Renal cortex interstitium (tissue), 11 donors: ENCODE data around the gene TTC31. TPM values are rescaled to one million over a fixed set of nuclear protein-coding genes. Genes with fewer than 3 reads are reported as not detected.
"Not testable (repeated sequence)": the region's sequence is repeated elsewhere in the genome, so short reads cannot be mapped to it uniquely, and the experiment has no call there.

Experiments used
- DNase-seq, 11 donors: peaks; one replicate each; pipeline ENCODE4 v3.0.0-alpha.2; 2013; ENCODE audit warnings: low read depth in 9 of 11, low spot score in 4 of 11; ENCODE audit errors: extremely low read depth in 1 of 11
- polyA plus RNA-seq, 3 donors: library from polyadenylated mRNA; unstranded; fragments of 120-200 nt; gene quantifications; one replicate each; pipeline ENCODE4 v1.2.1, GENCODE V29; 2013; ENCODE audit not compliant: insufficient read length in 3 of 3

Gene TTC31
- polyA plus RNA-seq, 3 donors = 26.5 to 35.3 (median 30.2) TPM

- DNase-seq = peak; percentile 88 to 95 (median 94)
Observed at GRCh38 chr2:74472086-74472944, 10.6 kb upstream of the TTC31 start, which contains the start of gene MRPL53. MRPL53 (minus strand) TSS chr2:74472680; CDS start chr2:74472660, 20 bp downstream.

DNA sequence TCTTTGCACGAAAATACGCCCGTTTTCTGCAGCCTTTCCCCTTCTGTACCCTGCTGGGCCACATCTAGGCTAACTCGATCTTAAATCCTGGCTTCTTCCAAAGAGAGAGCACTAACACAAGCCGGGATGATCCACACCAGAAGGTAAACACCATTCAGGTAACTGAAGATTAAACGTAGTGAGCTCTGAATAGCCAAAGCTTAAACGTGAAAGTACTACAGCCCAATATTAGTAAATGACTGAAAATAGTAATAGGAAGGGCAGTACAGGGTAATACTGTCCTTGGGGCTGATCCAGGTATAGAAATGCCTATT is 10.0 kb upstream of the TTC31 start:
- no peak for DNase-seq

GRCh38 chr2:74474481-74474880 is 8.4 kb upstream of the TTC31 start:
- DNase-seq = no peak

- DNase-seq = no peak
Observed at GRCh38 chr2:74474899-74475298, 8.0 kb upstream of the TTC31 start.

GRCh38 chr2:74481431-74481830 is 1.4 kb upstream of the TTC31 start:
- DNase-seq = no peak

DNA sequence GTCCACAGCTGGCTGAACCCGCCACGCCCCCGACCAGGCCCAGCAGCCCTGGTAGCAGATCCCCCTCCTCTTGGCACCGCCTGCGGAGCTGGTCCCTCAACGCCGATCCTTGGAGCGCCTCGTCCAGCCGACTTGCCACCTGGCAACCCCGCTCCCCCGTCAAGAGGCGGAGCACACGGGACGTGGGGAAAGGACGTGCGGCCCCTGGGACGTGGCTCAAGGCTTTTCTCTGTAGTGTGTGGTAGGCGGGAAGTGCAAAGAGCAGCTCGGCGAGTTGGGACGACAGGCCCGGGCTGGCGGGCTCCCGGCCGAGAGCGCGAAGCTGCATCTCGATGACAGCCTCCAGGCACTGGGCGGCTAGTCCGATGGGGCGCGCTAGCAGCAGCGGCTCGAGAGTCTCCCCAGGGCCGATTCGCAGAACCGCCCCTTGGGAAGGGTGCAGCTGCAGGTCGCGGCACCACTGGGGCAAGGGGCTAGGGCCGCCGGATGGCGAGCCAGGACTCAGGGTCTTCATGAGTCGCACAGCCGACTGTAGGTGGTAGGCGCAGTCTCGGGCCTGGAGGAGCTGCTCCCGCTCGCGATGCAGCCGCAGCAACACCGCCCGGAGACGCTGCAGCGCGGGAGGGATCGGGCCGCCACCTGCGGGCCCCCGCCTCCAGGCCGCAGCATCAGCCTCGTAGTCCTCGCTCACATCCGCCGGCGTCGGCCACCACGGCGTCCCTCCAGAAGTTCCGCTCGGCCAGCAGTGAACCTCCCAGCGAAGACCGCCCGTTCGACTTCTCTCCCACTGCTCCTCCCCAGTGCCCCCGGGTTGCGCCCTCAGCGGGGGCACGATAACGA is 700 bp upstream of the TTC31 start:
- no peak for DNase-seq

GRCh38 chr2:74483675-74484164 is 839 bp downstream of the TTC31 start:
- not testable (repeated sequence) for DNase-seq

GRCh38 chr2:74486141-74486540 is 3.3 kb downstream of the TTC31 start:
- DNase-seq = no peak

DNA sequence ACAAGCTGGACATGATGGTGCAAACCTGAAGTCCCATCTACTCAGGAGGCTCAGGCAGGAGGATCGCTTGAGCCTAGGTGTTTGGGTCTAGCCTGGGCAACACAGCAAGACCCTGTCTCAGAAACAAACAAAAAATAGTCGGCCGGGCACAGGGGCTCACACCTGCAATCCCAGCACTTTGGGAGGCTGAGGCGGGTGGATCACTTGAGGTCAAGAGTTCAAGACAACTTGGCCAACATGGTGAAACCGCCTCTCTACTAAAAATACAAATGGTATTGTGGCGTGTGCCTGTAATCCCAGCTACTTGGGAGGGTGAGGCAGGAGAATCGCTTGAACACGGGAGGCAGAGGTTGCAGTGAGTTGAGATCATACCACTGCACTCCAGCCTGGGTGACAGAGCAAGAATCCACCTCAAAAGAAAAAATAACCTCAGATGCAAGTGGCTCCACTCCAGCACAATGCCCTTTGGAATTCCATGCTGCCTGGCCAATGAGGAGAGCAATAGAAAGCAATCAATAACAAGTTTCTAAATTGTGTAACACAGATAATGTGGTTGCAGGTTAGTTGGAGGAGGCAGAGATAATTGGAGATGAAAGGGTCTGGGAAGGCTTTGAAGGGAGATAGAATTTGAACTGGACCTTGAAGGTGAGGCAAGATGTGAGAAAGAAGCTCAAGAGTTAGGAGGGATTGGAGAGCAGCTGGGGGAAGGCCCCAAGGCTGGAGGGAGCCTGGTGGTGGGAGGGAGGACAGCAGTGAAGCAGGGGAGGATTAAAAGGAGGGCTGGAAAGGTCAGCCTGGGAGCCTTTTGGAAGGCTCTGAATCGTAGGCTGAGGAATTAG is 6.0 kb downstream of the TTC31 start:
- DNase-seq = no peak

DNA sequence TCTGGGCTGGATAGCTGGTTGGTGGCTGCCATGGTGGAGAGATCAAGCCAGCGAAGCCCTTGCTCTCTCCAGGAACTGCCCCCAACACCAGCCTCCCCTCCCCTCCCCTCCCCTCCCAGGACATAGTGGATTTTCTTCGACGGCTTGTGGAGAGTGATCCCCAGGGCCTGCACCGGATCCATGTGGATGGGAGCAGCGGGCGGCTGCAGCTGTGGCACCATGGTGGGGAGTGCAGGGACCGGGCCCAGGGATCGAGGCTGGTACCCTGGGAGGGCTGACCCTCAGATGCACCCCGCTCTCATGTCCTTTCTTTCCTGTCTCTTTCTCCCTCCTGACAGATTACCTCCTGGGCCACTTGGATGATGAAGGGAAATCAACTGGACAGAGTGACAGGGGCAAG is 7.0 kb downstream of the TTC31 start:
- DNase-seq = no peak

GRCh38 chr2:74491648-74492544 is 9.0 kb downstream of the TTC31 start:
- DNase-seq = no peak

DNA sequence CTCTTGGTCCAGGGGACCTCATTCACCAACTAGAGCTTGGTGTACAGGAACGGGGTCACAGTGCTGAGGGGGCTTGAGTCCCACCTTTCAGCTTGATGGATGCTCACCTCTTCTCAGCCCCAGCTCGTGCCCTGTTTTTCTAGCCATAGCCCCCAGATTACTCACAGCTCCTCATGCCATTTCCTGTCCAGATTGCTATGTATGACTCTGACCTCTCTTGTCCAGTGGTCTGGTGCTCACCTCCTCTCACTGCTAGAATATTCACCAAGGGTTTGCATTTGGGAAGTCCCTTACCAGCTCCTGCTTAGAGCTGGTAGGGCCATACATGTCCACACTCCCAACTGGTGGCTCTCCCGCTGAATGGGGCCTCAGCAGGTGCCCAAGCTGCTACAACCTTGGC is 10.7 kb downstream of the TTC31 start:
- no peak for DNase-seq

DNA sequence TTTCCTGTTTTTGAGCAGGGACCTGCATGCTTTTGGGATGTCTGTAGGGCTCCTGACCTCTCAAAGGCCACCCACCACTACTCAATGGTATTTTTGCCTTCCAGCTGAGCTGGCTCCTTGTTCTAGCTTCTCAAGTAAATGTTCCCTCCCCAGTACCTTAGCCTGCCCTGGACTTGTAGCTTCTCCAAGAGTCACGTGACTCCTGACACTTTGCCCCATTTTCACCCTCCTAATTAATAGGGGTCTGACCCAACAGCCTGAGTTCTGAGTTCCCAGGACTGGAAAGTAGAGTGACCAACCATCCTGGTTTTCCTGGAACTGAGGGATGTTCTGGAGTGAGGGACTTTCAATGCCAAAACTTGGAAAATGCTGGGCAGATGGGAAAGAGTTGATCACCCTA is 12.6 kb downstream of the TTC31 start:
- DNase-seq = no peak

DNA sequence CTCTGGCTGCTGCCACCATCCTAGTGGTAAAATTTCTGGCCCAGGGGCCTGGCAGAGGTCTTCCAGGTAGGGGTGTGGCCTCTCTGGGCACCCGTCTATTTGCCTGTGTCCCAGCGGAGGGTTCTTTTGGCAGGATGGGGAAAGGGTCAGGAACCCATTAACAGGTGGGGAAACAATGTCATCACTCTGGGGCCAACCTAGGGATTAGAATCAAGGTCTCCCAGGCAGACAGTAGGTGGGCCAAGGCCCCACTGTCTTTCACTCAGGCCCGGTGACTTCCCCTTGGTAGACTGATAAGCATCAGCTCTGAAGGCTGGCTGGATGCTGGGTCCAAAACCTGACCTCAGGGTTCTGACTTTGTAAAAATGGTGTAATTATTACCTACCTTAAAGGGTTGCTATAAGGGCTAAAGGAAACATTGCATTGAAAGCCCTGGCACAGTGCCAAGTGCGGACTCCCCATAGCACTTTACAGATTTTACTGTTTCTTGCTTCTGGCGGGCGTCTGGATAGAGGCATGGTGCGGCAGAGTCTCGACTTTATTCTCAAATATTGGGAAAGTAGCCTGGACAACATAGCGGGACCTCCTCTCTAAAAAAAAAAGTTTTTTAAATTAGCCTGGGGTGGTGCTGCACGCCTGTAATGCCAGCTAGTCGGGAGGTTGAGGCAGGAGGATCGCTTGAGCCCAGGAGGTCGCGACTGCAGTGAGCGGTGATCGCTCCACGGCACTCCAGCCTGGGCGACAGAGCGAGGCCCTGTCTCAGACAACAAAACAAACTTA is 14.3 kb downstream of the TTC31 start:
- DNase-seq = no peak

- no peak for DNase-seq
Observed at GRCh38 chr2:74497777-74498499, 15.1 kb downstream of the TTC31 start.

GRCh38 chr2:74498500-74499266 is 15.8 kb downstream of the TTC31 start:
- no peak for DNase-seq
